Midbrain (tissue), 1 donor: ENCODE measurements around the gene FLG2.
"Not testable (repeated sequence)": the region's sequence is repeated elsewhere in the genome, so short reads cannot be mapped to it uniquely, and the experiment has no call there.

Source experiments
- DNase-seq: peaks from one replicate; lab custom pipeline; 2025; lab: John Stamatoyannopoulos, UW

FLG2 gene

GRCh38 chr1:152312169-152312568 lies 47.6 kb downstream of the FLG2 start:
- DNase-seq, result not testable (repeated sequence)

- DNase-seq, result no peak
Measured at GRCh38 chr1:152309955-152310354, 49.9 kb downstream of the FLG2 start.

GRCh38 chr1:152309320-152309901 lies 50.4 kb downstream of the FLG2 start:
- DNase-seq, result not testable (repeated sequence)

GRCh38 chr1:152308758-152309157 lies 51.0 kb downstream of the FLG2 start:
- not testable (repeated sequence) for DNase-seq

GRCh38 chr1:152307970-152308369 lies 51.8 kb downstream of the FLG2 start:
- DNase-seq, result not testable (repeated sequence)

DNA sequence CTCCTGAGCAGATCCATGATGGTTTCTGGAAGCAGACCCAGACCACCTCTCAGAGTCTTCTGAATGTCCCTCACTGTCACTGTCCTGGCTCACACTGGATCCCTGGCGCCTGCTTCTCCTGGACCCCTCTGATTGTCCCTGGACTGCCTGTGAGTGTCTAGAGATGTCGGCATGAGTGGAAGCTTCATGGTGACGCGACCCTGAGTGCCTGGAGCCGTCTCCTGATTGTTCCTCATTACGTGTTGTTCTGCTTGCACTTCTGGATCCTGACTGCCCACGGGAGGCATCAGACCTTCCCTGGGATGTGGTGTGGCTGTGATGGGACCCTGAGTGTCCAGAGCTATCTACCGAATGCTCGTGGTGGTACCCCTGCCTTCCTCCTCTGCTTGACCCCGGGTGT lies 53.7 kb downstream of the FLG2 start:
- not testable (repeated sequence) for DNase-seq

DNA sequence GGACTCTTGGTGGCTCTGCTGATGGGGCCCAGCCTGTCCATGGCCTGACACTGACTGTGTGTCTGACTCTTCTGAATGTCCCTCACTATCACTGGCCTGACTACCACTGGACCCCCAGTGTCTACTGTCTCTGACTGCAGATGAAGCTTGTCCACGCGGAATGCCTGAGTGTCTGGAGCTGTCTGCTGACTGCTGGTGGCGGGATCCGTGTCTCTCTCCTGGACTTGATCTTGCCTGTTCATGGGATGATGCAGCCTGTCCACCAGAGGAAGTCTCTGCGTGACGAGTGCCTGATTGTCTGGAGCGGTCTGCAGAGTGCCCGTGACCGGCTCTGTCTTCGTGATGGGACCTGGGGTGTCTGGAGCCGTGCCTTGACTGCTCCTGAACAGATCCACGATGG lies 55.0 kb downstream of the FLG2 start:
- DNase-seq, result not testable (repeated sequence)

- not testable (repeated sequence) for DNase-seq
Measured at GRCh38 chr1:152303139-152303872, 56.5 kb downstream of the FLG2 start.
